ENCODE measurements around the gene NKIRAS2. TPM values are rescaled to one million over a fixed set of nuclear protein-coding genes. Genes with fewer than 3 reads are reported as not detected.

NKIRAS2 gene
- total RNA-seq, 1 donor from 2014 or later = 48.1 TPM

GRCh38 chr17:42071810-42072209 is 51.9 kb downstream of the NKIRAS2 start:
- no peaks in the 10 kb centered on the region for H3K9me3 Mint-ChIP-seq
- peaks cover 45% of the 10 kb centered on the region for H3K27me3 Mint-ChIP-seq (ENCODE audit: low read depth)
- no peak for DNase-seq (ENCODE audit: low spot score in 2 of 2, unreplicated experiment in 2 of 2)
- no peaks in the 10 kb centered on the region for H3K36me3 Mint-ChIP-seq
- no peak for TF ChIP-seq CTCF (IDR thresholded peaks at IDR 0.05; ENCODE audit: unreplicated experiment)
- peaks cover 10% of the 10 kb centered on the region for H3K4me1 Mint-ChIP-seq
- H3K27ac Mint-ChIP-seq = no peak overlapping the region
- peak overlapping the region; percentile 43 for H3K4me3 Mint-ChIP-seq

- peak overlapping the region; percentile 44 for H3K4me3 Mint-ChIP-seq
- H3K27me3 Mint-ChIP-seq (ENCODE audit: low read depth) = peaks cover 45% of the 10 kb centered on the region
- DNase-seq (ENCODE audit: low spot score in 2 of 2, unreplicated experiment in 2 of 2) = peak in 1 of 2 experiments; percentile 48
- H3K4me1 Mint-ChIP-seq = peaks cover 5% of the 10 kb centered on the region
- no peak overlapping the region for H3K27ac Mint-ChIP-seq
- TF ChIP-seq CTCF (IDR thresholded peaks at IDR 0.05; ENCODE audit: unreplicated experiment) = peak; percentile 28
- H3K9me3 Mint-ChIP-seq = no peaks in the 10 kb centered on the region
- H3K36me3 Mint-ChIP-seq = no peaks in the 10 kb centered on the region
These were observed 52.7 kb downstream of the NKIRAS2 start for GRCh38 chr17:42072323-42073187.

Other genes starting within 250 kb of the NKIRAS2 start
- gene JUP, start 233.4 kb upstream of the NKIRAS2 start, total RNA-seq = 202 to 207 TPM (median 205 TPM) in 3 replicates
- gene P3H4, start 208.1 kb upstream of the NKIRAS2 start, total RNA-seq = 61.0 to 62.0 TPM (median 62.0 TPM) in 3 replicates
- gene FKBP10, start 207.1 kb upstream of the NKIRAS2 start, total RNA-seq = 369 to 401 TPM (median 371 TPM) in 3 replicates
- 68.5 to 75.5 TPM (median 69.6 TPM) in 3 replicates for gene NT5C3B, start 183.9 kb upstream of the NKIRAS2 start, total RNA-seq
- gene KLHL10, start 182.3 kb upstream of the NKIRAS2 start, total RNA-seq = 0.16 to 0.27 TPM in 2 of 3 replicates, not detected in the other
- gene KLHL11, start 154.7 kb upstream of the NKIRAS2 start, total RNA-seq = 21.4 to 22.1 TPM (median 21.9 TPM) in 3 replicates
- 126 to 133 TPM (median 130 TPM) in 3 replicates for gene ACLY, start 101.1 kb upstream of the NKIRAS2 start, total RNA-seq
- gene ODAD4, start 89.5 kb upstream of the NKIRAS2 start, total RNA-seq = 1.3 to 2.1 TPM (median 1.7 TPM) in 3 replicates
- 67.6 to 70.2 TPM (median 68.1 TPM) in 3 replicates for gene CNP, start 53.3 kb upstream of the NKIRAS2 start, total RNA-seq
- 97.2 to 103 TPM (median 97.7 TPM) in 3 replicates for gene DNAJC7, start 2.7 kb upstream of the NKIRAS2 start, total RNA-seq
- 4.1 to 5.1 TPM (median 4.4 TPM) in 3 replicates for gene C17orf113, start 30.5 kb downstream of the NKIRAS2 start, total RNA-seq
- 2.2 to 2.9 TPM (median 2.5 TPM) in 3 replicates for gene ZNF385C, start 78.4 kb downstream of the NKIRAS2 start, total RNA-seq
- gene DHX58, start 92.6 kb downstream of the NKIRAS2 start, total RNA-seq = 10.5 to 11.6 TPM (median 11.3 TPM) in 3 replicates
- 86.2 to 87.5 TPM (median 86.4 TPM) in 3 replicates for gene KAT2A, start 101.3 kb downstream of the NKIRAS2 start, total RNA-seq
- 0.18 TPM in 1 of 3 replicates, not detected in the others for gene HSPB9, start 102.7 kb downstream of the NKIRAS2 start, total RNA-seq
- gene RAB5C, start 134.9 kb downstream of the NKIRAS2 start, total RNA-seq = 71.2 to 78.2 TPM (median 73.2 TPM) in 3 replicates
- gene KCNH4, start 161.1 kb downstream of the NKIRAS2 start, total RNA-seq = 0.11 to 0.25 TPM (median 0.18 TPM) in 3 replicates
- not detected in 3 replicates for gene HCRT, start 165.4 kb downstream of the NKIRAS2 start, total RNA-seq
- gene GHDC, start 174.4 kb downstream of the NKIRAS2 start, total RNA-seq = 9.2 to 10.7 TPM (median 10.2 TPM) in 3 replicates